PFSK-1 (cell line): ENCODE results near the gene TECTA.

Experiments
- FOXP2 ChIP-seq: optimal IDR thresholded peaks from 2 replicates; pipeline ENCODE3; 2011; ENCODE audit warnings: borderline replicate concordance, control low read depth, inconsistent platforms; ENCODE audit not compliant: insufficient read depth; ENCODE audit errors: extremely low read length, extremely low read depth
- POLR2AphosphoS5 ChIP-seq: IDR thresholded peaks from 2 replicates; pipeline ENCODE4 v1.6.1; 2012; ENCODE audit warnings: low read depth, mild to moderate bottlenecking, control low read depth, low read length, moderate library complexity
- SIN3A ChIP-seq: IDR thresholded peaks from 2 replicates; pipeline ENCODE4 v1.6.1; 2012; ENCODE audit warnings: mild to moderate bottlenecking, low read length, moderate library complexity, borderline replicate concordance; ENCODE audit not compliant: insufficient read depth
- TAF1 ChIP-seq: IDR thresholded peaks from 2 replicates; pipeline ENCODE4 v1.6.1; 2012; ENCODE audit warnings: low read length, control low read depth, borderline replicate concordance; ENCODE audit not compliant: insufficient read depth
- TF ChIP-seq, protein P1 (sequence below), 2 experiments: IDR thresholded peaks; 2 replicates each; pipeline versions ENCODE4 v1.6.1 to v1.8.0; 2011 to 2012; ENCODE audit warnings: low read depth in 2 of 2, low read length in 2 of 2, control low read depth in 1 of 2, inconsistent platforms in 1 of 2, mild to moderate bottlenecking in 1 of 2, moderate library complexity in 1 of 2; ENCODE audit not compliant: insufficient read depth in 1 of 2

The TECTA gene

DNA sequence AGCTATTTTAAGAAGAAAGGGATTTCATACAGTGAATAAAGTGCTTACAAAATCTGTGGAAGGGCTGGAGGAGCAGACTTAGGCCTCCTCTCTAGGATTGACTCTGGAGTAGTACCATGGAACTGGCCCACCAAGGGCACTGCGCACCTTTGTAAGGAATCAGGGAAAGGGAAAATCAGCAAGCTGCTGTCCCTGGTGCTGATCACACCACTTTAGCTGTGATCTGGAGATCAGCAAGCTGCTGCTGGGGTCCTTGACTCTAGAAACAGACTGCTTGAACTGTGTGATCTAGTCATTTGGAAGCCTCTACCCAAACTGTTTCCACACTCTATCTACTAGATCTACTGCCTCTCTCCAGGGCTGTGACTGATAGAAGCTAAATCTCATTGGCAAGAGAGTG, 18.4 kb upstream of the TECTA start:
- no peak for TF ChIP-seq SIN3A
- TF ChIP-seq POLR2AphosphoS5 = no peak
- TF ChIP-seq, protein P1, sequence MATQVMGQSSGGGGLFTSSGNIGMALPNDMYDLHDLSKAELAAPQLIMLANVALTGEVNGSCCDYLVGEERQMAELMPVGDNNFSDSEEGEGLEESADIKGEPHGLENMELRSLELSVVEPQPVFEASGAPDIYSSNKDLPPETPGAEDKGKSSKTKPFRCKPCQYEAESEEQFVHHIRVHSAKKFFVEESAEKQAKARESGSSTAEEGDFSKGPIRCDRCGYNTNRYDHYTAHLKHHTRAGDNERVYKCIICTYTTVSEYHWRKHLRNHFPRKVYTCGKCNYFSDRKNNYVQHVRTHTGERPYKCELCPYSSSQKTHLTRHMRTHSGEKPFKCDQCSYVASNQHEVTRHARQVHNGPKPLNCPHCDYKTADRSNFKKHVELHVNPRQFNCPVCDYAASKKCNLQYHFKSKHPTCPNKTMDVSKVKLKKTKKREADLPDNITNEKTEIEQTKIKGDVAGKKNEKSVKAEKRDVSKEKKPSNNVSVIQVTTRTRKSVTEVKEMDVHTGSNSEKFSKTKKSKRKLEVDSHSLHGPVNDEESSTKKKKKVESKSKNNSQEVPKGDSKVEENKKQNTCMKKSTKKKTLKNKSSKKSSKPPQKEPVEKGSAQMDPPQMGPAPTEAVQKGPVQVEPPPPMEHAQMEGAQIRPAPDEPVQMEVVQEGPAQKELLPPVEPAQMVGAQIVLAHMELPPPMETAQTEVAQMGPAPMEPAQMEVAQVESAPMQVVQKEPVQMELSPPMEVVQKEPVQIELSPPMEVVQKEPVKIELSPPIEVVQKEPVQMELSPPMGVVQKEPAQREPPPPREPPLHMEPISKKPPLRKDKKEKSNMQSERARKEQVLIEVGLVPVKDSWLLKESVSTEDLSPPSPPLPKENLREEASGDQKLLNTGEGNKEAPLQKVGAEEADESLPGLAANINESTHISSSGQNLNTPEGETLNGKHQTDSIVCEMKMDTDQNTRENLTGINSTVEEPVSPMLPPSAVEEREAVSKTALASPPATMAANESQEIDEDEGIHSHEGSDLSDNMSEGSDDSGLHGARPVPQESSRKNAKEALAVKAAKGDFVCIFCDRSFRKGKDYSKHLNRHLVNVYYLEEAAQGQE (IDR thresholded peaks at IDR 0.05; ENCODE audit: insufficient read depth in 1 of 2, low read depth in 2 of 2, low read length in 2 of 2) = peak; percentile 88 to 96
- TF ChIP-seq FOXP2 = no peak
- TF ChIP-seq TAF1 = no peak

DNA sequence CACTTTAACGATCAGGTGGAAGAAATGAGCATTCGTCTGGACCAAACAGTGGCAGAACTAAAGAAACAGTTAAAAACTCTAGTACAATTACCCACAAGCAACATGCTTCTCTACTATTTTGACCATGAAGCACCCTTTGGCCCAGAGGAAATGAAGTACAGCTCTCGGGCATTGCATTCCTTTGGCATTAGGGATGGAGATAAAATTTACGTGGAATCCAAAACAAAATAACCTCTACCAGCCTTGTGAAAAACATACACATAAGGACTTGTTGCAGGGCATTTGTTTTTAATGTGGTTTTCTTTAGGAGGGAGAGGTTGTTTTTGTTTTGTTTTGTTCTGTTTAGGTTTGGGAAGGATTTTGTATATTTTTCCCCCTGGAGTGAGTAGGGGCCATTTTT, 14.2 kb upstream of the TECTA start:
- TF ChIP-seq POLR2AphosphoS5 (no peak), TAF1 (no peak), SIN3A (no peak), FOXP2 (no peak)
- TF ChIP-seq, protein P1 (IDR thresholded peaks at IDR 0.05; ENCODE audit: insufficient read depth in 1 of 2, low read depth in 2 of 2, low read length in 2 of 2) = no peak

DNA sequence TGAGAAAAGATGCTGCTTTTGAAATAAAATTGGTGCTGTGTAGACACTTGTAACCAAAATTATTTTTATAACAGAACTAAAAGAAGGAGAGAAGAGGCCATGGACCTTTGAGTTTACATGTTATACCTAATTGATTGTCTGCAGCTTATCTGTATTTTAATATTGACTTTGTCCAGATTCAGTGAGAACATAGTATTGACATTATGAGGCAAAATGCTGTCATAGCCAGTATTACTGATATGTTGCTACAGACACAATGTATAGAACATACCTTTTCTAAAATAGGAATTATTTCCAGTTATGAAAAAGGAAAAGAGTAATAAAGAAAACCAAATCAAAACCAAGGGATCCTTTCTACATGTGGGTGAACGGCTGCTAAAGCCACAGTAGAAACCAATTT, 11.5 kb upstream of the TECTA start:
- TF ChIP-seq SIN3A (no peak), FOXP2 (no peak), POLR2AphosphoS5 (no peak), TAF1 (no peak)
- TF ChIP-seq, protein P1 (IDR thresholded peaks at IDR 0.05; ENCODE audit: insufficient read depth in 1 of 2, low read depth in 2 of 2, low read length in 2 of 2) = no peak

DNA sequence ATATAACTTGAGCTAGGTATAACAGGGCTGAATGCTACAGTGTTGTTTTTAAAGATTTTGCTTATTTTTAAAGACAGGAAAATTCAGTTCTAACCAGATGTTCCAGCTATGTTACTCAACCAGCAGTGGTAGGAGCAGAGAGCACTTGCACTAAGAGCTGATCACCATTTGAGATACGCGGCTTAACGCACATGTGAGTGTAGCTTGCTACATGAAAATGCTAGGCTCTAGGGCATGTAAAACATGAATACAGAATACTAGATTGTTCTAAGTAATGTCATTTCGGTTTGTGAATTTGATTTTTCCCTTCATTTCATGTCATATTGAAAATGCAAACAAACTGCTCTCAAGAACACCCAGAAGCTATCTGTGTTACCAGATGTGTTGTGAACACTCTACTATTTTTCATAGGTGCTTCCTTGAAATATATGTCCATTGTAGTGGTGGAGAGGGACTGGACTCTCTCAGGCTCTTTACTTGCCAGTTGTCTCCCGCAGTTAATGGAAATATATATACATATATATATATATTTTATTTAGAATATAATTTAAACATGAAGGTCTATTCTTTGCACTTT, 10.8 kb upstream of the TECTA start:
- TF ChIP-seq TAF1 (no peak), POLR2AphosphoS5 (no peak), FOXP2 (no peak), SIN3A (no peak)
- TF ChIP-seq, protein P1 (IDR thresholded peaks at IDR 0.05; ENCODE audit: insufficient read depth in 1 of 2, low read depth in 2 of 2, low read length in 2 of 2) = no peak
